Activated CD4-positive, alpha-beta memory T cell treated with anti-CD3 and anti-CD28 coated beads, Interleukin-2, amount 10 ng/mL, durations not matched to agents 7 days and 5 days (primary cell): ENCODE data around the gene CCDC102A. TPM values are rescaled to one million over a fixed set of nuclear protein-coding genes. Genes with fewer than 3 reads are reported as not detected.

ENCODE experiments used
- CTCF ChIA-PET: fragments of 350-600 bp; sonication (Branson Sonifier 250); formaldehyde crosslinking; loops from one replicate; lab custom pipeline; 2021; ENCODE audit warnings: antibody characterized with exemption, inconsistent platforms; lab: Charles Lee
- POLR2A ChIA-PET: fragments of 350-600 bp; sonication (Branson Sonifier 250); formaldehyde crosslinking; loops from one replicate; lab custom pipeline; 2021; ENCODE audit warnings: antibody characterized with exemption; lab: Charles Lee
- DNase-seq: peaks from one replicate; pipeline ENCODE4 v3.0.0-alpha.2; 2020
- H3K27ac Mint-ChIP-seq: one replicate; pipeline ENCODE4 v1.8.0; 2021; ENCODE audit warnings: mild to moderate bottlenecking, mixed read lengths
- H3K27me3 Mint-ChIP-seq: one replicate; pipeline ENCODE4 v1.8.0; 2021; ENCODE audit warnings: mixed read lengths
- H3K36me3 Mint-ChIP-seq: one replicate; pipeline ENCODE4 v1.8.0; 2021; ENCODE audit warnings: low read depth, mixed read lengths
- H3K4me1 Mint-ChIP-seq: one replicate; pipeline ENCODE4 v1.8.0; 2021; ENCODE audit warnings: mixed read lengths
- H3K4me3 Mint-ChIP-seq: one replicate; pipeline ENCODE4 v1.8.0; 2021; ENCODE audit warnings: mild to moderate bottlenecking, mixed read lengths
- H3K9me3 Mint-ChIP-seq: one replicate; pipeline ENCODE4 v1.8.0; 2021; ENCODE audit warnings: mixed read lengths
- total RNA-seq, 2 experiments: library from RNA; stranded (reverse); gene quantifications; one replicate each; pipeline ENCODE4 v1.2.3, GENCODE V29; 2021

The CCDC102A gene
- total RNA-seq, 2 experiments from 2014 or later: 9.1 to 9.7 TPM

DNA sequence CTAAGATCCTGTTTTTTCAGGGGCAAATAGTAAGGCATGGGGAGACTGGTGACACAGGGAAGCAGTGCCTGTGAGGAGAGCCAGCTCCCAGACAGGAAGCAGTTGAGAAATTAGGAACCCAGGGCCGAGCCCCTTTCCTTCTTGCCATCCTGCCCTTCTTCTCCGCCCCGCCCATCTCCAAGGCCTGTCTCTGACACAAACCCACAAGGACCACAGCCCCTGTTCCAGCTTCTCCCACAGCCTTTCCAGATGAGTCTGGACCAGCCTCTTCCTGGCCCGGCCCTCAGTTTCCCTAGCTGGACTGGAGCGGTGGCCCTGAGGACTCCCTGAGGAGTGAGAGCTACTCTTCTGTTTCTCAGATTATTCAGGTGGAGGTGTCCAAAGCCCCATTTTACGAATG lies 9.9 kb downstream of the CCDC102A start:
- no peak for DNase-seq
- peaks cover 41% of the 10 kb centered on the region for H3K4me1 Mint-ChIP-seq
- H3K4me3 Mint-ChIP-seq: no peak overlapping the region
- H3K36me3 Mint-ChIP-seq: peaks cover 7% of the 10 kb centered on the region
- ChIA-PET CTCF (interaction anchor here (1.5 kb wide), 1 partner anchor 64 kb away, joined by 4 read pairs; the partner anchor contains the start of gene POLR2C), POLR2A (interaction anchor here (1.1 to 3.4 kb wide), 3 partner anchors 11 to 45 kb away, joined by 3 to 18 read pairs (median 4); partner anchors contain the start of genes ADGRG5 and CCDC102A)
- H3K27me3 Mint-ChIP-seq: no peaks in the 10 kb centered on the region
- no peak overlapping the region for H3K27ac Mint-ChIP-seq
- no peaks in the 10 kb centered on the region for H3K9me3 Mint-ChIP-seq

DNA sequence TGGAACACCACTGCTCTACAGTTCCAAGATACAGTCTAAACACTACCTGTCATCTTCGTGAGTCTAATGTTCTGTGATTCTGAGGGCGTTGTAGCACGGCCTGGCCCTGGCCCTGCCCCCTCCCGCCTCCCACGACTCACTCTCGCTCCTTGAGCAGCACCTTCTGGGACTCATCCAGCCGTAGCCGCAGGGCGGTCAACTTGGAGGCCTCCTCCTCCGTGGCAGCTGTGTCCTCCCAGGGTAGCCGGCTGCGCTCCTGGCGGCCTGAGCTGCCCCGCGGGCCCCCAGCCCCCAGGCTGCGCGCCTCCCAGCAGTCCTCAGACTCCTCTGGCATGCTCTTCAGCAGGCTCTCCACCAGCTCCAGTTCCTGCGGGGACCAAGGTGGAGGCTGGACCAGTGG lies 10.6 kb downstream of the CCDC102A start:
- Mint-ChIP-seq H3K4me1 (peaks cover 34% of the 10 kb centered on the region), H3K27me3 (no peaks in the 10 kb centered on the region), H3K36me3 (peaks cover 7% of the 10 kb centered on the region), H3K9me3 (no peaks in the 10 kb centered on the region), H3K4me3 (no peak overlapping the region), H3K27ac (no peak overlapping the region)
- POLR2A ChIA-PET: interaction anchor here (1.1 to 1.8 kb wide), 2 partner anchors 16 to 44 kb away, joined by 3 to 4 read pairs; partner anchors contain the start of gene ADGRG5
- DNase-seq: no peak
- CTCF ChIA-PET: interaction anchor here (1.5 kb wide), 1 partner anchor 63 kb away, joined by 4 read pairs; the partner anchor contains the start of gene POLR2C

DNA sequence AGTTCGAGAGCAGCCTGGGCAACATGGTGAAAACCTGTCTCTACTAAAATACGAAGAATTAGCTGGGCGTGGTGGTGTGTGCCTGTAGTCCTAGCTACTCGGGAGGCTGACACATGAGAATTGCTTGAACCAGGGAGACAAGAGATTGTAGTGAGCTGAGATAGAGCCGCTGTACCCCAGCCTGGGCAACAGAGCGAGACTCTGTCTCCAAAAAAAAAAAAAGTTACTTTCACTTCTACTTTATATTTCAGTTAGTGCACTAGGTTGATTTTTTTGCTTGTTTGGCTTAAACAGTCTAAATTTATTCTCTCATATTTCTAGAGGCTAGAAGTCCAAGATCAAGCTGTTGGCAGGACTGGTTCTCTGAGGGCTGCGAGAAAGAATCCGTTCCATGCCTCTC lies 13.4 kb downstream of the CCDC102A start:
- POLR2A ChIA-PET: interaction anchor here (0.6 to 1.2 kb wide), 3 partner anchors 14 to 202 kb away, joined by 3 to 6 read pairs (median 5); partner anchors contain the start of genes CCDC102A, CIAPIN1 and COQ9

DNA sequence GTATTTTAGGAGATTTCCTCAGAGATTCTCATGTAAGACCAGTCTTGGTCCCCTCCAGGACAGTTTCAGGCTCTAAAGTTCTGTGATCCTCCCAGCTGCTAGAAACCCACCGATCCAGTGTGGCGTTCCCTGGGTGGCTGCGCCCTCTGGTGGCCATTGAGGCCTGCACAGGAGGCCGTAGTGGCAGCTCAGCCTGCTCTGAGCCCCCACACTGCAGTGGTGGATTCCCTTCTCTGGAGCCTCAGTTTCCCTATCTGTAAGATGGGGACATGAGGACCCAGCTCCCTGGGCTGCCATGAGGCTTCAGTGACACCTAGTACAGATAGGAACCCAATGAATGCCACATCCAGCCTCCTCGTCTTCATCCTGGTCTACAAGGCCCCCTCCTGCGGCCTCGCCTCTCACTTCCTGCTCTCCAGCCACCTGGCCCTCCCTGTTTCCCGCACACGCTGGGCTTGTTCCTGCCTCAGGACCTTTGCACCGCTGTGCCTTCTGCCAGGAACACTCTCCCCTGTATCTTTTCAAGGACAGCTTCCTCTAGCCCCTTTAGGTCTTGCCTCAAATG lies 16.5 kb downstream of the CCDC102A start:
- Mint-ChIP-seq H3K27me3 (no peaks in the 10 kb centered on the region), H3K4me1 (peaks cover 17% of the 10 kb centered on the region), H3K27ac (no peak overlapping the region), H3K4me3 (no peak overlapping the region), H3K36me3 (peaks cover 2% of the 10 kb centered on the region), H3K9me3 (no peaks in the 10 kb centered on the region)
- ChIA-PET CTCF (interaction anchor here (0.6 to 3.9 kb wide), 33 partner anchors 8 to 219 kb away, joined by 3 to 55 read pairs (median 5); partner anchors contain the start of genes ADGRG5, CCDC102A, CIAPIN1 and COQ9), POLR2A (interaction anchor here (0.6 to 2.3 kb wide), 6 partner anchors 14 to 219 kb away, joined by 3 to 9 read pairs (median 4); partner anchors contain the start of genes CIAPIN1, COQ9 and POLR2C)
- DNase-seq: peak; percentile 81

More for the DNA sequence above, 13.4 kb downstream of the CCDC102A start:
- Mint-ChIP-seq H3K27ac (no peak overlapping the region), H3K4me1 (peaks cover 17% of the 10 kb centered on the region), H3K4me3 (no peak overlapping the region), H3K27me3 (no peaks in the 10 kb centered on the region), H3K36me3 (peaks cover 2% of the 10 kb centered on the region), H3K9me3 (no peaks in the 10 kb centered on the region)
- DNase-seq: no peak
- CTCF ChIA-PET: interaction anchor here (1.0 to 2.0 kb wide), 6 partner anchors 22 to 222 kb away, joined by 3 to 9 read pairs (median 4); partner anchors contain the start of genes KATNB1 and POLR2C

DNA sequence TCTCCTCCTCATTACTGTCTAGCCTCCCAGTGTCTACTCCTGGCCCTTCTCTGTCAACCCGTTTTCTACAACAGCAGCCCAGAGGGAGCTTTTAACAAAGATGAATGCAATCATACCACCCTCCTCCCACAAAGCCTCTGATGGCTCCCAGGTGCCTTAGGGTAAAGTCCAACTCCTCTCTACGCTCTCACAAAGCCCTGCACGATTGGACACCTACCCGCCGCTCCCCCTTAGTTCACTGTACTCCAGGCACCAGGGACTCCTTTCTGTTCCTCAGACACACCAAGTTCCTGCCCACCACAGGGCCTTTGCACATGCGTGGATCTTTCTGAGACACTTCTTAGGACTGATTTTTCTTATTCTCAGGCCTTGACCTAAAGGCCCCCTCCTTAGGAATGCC lies 17.4 kb downstream of the CCDC102A start:
- POLR2A ChIA-PET: interaction anchor here (0.6 to 2.3 kb wide), 5 partner anchors 8 to 218 kb away, joined by 3 to 9 read pairs (median 5); partner anchors contain the start of genes CIAPIN1, COQ9 and POLR2C
- peaks cover 2% of the 10 kb centered on the region for H3K36me3 Mint-ChIP-seq
- H3K9me3 Mint-ChIP-seq: no peaks in the 10 kb centered on the region
- no peak overlapping the region for H3K27ac Mint-ChIP-seq
- peaks cover 17% of the 10 kb centered on the region for H3K4me1 Mint-ChIP-seq
- CTCF ChIA-PET: interaction anchor here (0.6 to 3.9 kb wide), 9 partner anchors 12 to 218 kb away, joined by 3 to 55 read pairs (median 10); partner anchors contain the start of genes CCDC102A and POLR2C
- DNase-seq: no peak
- no peaks in the 10 kb centered on the region for H3K27me3 Mint-ChIP-seq
- no peak overlapping the region for H3K4me3 Mint-ChIP-seq

DNA sequence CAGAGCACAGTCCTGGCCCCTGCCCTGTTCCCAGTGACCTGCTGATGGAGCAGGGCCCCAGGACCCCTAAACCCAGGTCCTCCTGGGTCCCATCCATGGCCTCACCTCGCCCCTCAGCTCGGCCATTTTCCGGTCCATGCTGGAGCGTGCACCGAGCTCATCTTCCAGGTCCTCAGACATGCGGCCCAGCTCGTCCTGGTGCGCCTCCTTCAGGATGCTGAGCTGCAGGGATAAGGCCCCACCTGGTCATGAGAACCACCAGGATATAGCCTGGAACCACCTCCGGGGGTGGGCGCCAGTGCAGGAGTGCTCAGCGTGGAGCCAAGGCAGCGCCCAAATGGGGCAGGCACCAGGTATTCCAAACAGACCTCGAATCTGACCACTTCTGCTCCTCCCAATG lies 17.9 kb downstream of the CCDC102A start:
- POLR2A ChIA-PET: interaction anchor here (0.6 to 2.3 kb wide), 4 partner anchors 8 to 71 kb away, joined by 3 to 9 read pairs (median 4); partner anchors contain the start of genes CIAPIN1, COQ9 and POLR2C
- Mint-ChIP-seq H3K4me1 (peaks cover 17% of the 10 kb centered on the region), H3K9me3 (no peaks in the 10 kb centered on the region), H3K4me3 (no peak overlapping the region), H3K36me3 (peaks cover 2% of the 10 kb centered on the region), H3K27ac (no peak overlapping the region), H3K27me3 (no peaks in the 10 kb centered on the region)
- CTCF ChIA-PET: interaction anchor here (1.2 to 3.9 kb wide), 7 partner anchors 9 to 100 kb away, joined by 3 to 55 read pairs (median 8); partner anchors contain the start of genes ADGRG5 and POLR2C
- DNase-seq: no peak

DNA sequence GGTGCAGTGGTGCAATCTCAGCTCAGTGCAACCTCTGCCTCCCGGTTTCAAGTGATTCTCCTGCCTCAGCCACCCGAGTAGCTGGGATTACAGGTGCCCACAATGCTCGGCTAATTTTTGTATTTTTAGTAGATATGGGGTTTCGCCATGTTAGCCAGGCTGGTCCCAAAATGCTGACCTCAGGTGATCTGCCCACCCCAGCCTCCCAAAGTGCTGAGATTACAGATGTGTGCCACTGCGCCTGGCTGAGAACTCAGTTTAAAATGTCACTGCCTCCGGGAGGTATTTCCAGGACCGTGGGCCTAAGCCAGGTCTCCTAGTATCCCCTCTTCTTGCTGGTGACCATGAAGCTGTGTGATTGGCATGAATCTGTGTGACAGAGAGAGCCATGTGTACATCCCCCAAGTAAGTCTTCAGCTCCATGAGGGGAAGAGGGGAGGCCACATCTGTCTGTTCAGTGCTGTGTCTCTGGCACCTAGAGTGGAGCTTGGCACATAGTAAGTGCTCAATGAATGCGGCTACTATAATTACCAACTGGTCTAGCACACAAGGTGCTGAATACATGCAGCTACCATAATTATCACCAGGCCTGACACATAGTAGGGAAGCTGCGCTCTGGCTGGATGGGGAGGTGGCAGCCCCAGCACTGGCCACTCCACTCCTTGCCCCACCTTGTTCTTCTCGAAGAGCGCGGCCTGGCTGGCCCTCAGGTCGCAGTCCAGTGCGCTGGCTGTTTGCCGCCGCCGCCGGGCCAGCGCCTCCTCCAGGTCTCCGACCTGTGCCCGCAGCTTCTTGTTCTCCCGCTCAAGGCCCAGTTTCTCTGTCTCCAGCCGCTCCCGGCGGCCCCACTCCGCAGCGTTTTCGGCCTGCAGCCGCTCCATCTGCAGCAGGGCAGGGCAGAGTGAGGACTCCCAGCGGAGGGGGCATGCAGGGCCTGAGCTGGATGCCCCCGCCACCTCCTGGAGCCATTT lies 18.7 kb downstream of the CCDC102A start:
- ChIA-PET CTCF (interaction anchor here (1.1 to 3.9 kb wide), 8 partner anchors 8 to 216 kb away, joined by 3 to 55 read pairs (median 6); partner anchors contain the start of genes ADGRG5 and POLR2C), POLR2A (interaction anchor here (1.0 to 1.7 kb wide), 3 partner anchors 18 to 55 kb away, joined by 3 to 6 read pairs (median 4); partner anchors contain the start of genes DOK4 and POLR2C)
- H3K9me3 Mint-ChIP-seq: no peaks in the 10 kb centered on the region
- H3K27ac Mint-ChIP-seq: no peak overlapping the region
- H3K27me3 Mint-ChIP-seq: no peaks in the 10 kb centered on the region
- no peak overlapping the region for H3K4me3 Mint-ChIP-seq
- peaks cover 12% of the 10 kb centered on the region for H3K4me1 Mint-ChIP-seq
- H3K36me3 Mint-ChIP-seq: peaks cover 2% of the 10 kb centered on the region
- no peak for DNase-seq

DNA sequence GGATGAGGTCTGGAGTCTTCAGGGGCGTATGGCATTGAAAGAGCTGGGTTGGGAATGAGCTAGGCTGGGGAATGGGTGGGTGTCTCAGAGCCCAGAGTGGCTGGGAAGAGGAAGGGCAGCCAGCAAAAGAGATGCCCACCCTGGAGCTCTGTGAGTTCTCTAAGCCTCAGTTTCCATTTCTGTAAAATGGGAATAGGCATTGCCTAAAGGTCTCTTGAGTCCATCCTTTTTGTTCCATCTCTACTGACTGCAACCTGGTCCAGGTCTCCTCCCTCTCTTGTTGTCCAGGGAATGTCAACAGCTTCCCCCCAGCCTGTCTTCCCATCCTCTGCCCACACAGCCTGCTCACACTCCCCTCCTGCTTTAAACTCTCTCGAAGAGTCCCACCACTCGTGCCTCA lies 19.6 kb downstream of the CCDC102A start:
- no peak overlapping the region for H3K27ac Mint-ChIP-seq
- peaks cover 3% of the 10 kb centered on the region for H3K4me1 Mint-ChIP-seq
- CTCF ChIA-PET: interaction anchor here (0.5 to 1.3 kb wide), 3 partner anchors 185 to 363 kb away, joined by 3 to 8 read pairs (median 3); no protein-coding TSS in a partner anchor
- DNase-seq: no peak
- POLR2A ChIA-PET: interaction anchor here (1.7 kb wide), 2 partner anchors 30 to 54 kb away, joined by 4 to 6 read pairs; partner anchors contain the start of genes DOK4 and POLR2C
- H3K27me3 Mint-ChIP-seq: no peaks in the 10 kb centered on the region
- H3K4me3 Mint-ChIP-seq: no peak overlapping the region
- no peaks in the 10 kb centered on the region for H3K9me3 Mint-ChIP-seq
- H3K36me3 Mint-ChIP-seq: peaks cover 2% of the 10 kb centered on the region

DNA sequence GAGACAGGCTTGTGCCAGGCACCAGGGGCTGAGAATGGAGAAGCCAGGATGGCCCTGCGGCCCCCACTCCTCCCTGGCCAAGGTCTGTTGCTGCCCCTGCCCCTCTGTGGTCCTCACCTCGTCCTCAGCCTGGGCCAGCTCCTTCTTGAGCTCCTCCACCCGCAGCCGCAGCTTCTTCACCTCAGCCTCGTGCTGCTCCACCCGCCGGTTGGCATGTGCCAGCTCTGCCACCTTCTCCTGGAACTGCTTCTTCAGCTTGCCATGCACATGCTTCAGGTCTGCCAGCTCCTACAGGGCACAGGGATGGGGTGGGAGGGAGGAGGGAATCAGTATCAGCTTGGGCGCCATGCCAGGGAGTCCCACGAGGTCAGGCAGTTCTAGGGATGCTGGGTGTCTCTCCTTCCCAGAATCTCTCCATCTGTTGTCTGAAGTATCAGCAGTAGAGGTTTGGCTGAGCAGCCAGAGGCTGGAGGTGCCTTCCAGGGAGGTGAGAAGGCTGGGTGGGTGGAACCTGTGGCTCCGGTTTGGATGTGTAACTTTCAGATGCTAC lies 20.1 kb downstream of the CCDC102A start:
- Mint-ChIP-seq H3K27ac (no peak overlapping the region), H3K9me3 (no peaks in the 10 kb centered on the region), H3K36me3 (peaks cover 2% of the 10 kb centered on the region), H3K4me1 (peaks cover 3% of the 10 kb centered on the region), H3K27me3 (no peaks in the 10 kb centered on the region), H3K4me3 (no peak overlapping the region)
- ChIA-PET POLR2A (interaction anchor here (1.7 kb wide), 1 partner anchor 54 kb away, joined by 6 read pairs; the partner anchor contains the start of gene POLR2C), CTCF (interaction anchor here (0.5 to 0.6 kb wide), 2 partner anchors 184 to 364 kb away, joined by 3 to 8 read pairs; no protein-coding TSS in a partner anchor)
- DNase-seq: no peak

DNA sequence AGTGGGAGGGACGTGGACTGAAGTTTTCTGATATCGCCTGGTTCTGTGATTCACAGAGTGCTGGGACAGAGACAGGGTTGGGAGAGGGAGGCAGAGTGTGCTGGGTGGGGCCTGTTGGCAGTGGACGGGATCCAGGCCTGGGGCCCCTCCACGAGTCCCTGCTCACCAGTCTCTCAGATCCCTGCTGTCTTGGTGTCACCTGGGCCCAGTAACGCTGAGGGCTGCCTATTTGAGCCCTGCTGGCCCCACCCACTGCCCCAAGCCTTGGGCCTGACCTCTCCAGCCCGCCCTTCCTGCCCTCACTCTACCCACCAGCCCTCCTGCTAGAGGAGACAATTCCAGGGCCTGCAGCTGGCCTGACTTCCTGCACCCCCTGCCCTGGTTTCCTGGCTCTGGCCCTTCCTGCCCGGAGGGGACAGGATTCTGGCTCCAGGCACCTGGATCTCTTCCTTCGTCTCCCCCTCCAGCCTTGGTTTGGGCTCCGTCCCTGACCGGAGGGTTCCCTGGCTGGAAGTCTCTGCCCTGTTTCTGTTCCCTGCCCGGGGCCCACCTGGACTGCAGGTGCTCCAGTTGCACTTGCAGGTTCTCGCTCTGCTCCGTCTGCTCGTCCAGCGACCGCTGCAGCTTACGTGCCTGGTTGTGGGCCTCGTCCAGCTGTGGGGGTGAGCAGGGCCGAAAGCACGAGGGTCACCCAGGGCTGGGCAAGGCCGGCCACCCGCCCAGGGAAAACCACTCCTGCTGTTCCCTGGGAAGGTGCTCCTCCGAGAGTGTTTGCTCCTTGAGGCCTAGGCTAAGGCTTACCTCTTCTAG lies 21.4 kb downstream of the CCDC102A start:
- no peak for DNase-seq
- Mint-ChIP-seq H3K27ac (no peak overlapping the region), H3K27me3 (no peaks in the 10 kb centered on the region), H3K36me3 (peaks cover 2% of the 10 kb centered on the region), H3K4me1 (no peaks in the 10 kb centered on the region), H3K4me3 (no peak overlapping the region), H3K9me3 (no peaks in the 10 kb centered on the region)
- CTCF ChIA-PET: no interaction called here
- POLR2A ChIA-PET: interaction anchor here (1.2 kb wide), 1 partner anchor 583 kb away, joined by 3 read pairs; no protein-coding TSS in a partner anchor

DNA sequence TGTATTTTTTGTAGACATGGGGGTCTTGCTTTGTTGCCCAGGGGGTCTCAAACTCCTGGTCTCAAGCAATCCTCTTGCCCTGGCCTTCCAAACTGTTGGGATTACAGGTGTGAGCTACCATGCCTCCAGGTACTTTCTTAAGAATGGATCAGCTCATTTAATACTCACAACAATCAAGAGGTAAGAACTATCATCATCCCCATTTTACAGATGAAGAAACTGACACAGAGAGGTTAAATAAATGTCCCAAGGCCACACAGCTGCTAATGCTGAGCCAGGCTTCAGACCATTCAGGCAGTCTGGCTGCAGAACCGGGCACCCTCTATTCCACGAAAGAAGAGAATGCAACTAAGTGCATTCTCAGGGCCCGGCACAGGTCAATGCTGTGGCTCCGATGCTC lies 22.0 kb downstream of the CCDC102A start:
- no peaks in the 10 kb centered on the region for H3K4me1 Mint-ChIP-seq
- no peaks in the 10 kb centered on the region for H3K9me3 Mint-ChIP-seq
- no peak overlapping the region for H3K27ac Mint-ChIP-seq

More for the DNA sequence above, 22.0 kb downstream of the CCDC102A start:
- CTCF ChIA-PET: interaction anchor here (0.8 to 1.5 kb wide), 2 partner anchors 52 to 214 kb away, joined by 3 to 4 read pairs; partner anchors contain the start of gene POLR2C
- no peak overlapping the region for H3K4me3 Mint-ChIP-seq
- POLR2A ChIA-PET: interaction anchor here (1.2 kb wide), 1 partner anchor 583 kb away, joined by 3 read pairs; no protein-coding TSS in a partner anchor
- peaks cover 2% of the 10 kb centered on the region for H3K36me3 Mint-ChIP-seq
- no peaks in the 10 kb centered on the region for H3K27me3 Mint-ChIP-seq
- DNase-seq: no peak
